ENCODE measurements around the gene DDX6.

GRCh38 chr11:118785362-118785761 lies 5.6 kb downstream of the DDX6 start:
- TF ChIP-seq CTCF (IDR thresholded peaks at IDR 0.05; ENCODE audit: insufficient read depth, low read length, poor library complexity, severe bottlenecking) (no peak), EZH2phosphoT487 (conservative IDR thresholded peaks at IDR 0.05; ENCODE audit: low read length) (no peak)
